Keratinocyte (primary cell): Measurements from ENCODE around the gene CERT1.

Source experiments
- EZH2 ChIP-seq: IDR thresholded peaks from one replicate; pipeline ENCODE4 v1.6.1; 2012; ENCODE audit warnings: inconsistent platforms, mild to moderate bottlenecking, low read length, moderate library complexity
- TF ChIP-seq, protein P1 (sequence below), 3 experiments: IDR thresholded peaks in 1 of 3; conservative IDR thresholded peaks in 1 of 3; optimal IDR thresholded peaks in 1 of 3; 2 replicates in 2 of 3; 3 replicates in 1 of 3; pipeline versions ENCODE3 to v1.5.1; 2011; ENCODE audit warnings: low read length in 3 of 3, mild to moderate bottlenecking in 3 of 3, moderate library complexity in 2 of 3, control low read depth in 1 of 3, inconsistent platforms in 1 of 3; ENCODE audit not compliant: insufficient read depth in 2 of 3; ENCODE audit errors: extremely low read depth in 1 of 3

DNA sequence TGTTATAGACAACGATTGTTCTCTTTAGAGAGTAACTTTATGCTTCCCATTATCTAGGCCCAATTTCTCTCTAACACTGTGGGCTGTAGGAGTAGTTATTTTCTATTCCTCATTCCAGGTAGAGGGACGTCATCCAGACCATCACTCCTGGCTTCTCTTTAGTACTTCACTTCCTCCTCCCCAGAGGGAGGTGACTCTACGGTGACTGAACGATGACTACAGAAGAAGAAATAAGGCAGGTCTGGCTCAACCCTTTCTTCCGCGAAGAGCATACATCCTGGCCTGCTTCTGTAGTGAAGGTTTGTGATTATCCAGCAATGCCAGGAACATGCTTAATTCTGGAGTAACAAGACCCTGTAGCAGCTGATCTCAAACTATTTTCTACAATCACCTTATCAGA is 123.6 kb downstream of the CERT1 start:
- TF ChIP-seq, protein P1, sequence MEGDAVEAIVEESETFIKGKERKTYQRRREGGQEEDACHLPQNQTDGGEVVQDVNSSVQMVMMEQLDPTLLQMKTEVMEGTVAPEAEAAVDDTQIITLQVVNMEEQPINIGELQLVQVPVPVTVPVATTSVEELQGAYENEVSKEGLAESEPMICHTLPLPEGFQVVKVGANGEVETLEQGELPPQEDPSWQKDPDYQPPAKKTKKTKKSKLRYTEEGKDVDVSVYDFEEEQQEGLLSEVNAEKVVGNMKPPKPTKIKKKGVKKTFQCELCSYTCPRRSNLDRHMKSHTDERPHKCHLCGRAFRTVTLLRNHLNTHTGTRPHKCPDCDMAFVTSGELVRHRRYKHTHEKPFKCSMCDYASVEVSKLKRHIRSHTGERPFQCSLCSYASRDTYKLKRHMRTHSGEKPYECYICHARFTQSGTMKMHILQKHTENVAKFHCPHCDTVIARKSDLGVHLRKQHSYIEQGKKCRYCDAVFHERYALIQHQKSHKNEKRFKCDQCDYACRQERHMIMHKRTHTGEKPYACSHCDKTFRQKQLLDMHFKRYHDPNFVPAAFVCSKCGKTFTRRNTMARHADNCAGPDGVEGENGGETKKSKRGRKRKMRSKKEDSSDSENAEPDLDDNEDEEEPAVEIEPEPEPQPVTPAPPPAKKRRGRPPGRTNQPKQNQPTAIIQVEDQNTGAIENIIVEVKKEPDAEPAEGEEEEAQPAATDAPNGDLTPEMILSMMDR (optimal IDR thresholded peaks at IDR 0.05 in 1 of 3, IDR thresholded peaks at IDR 0.05 in 1 of 3, conservative IDR thresholded peaks at IDR 0.05 in 1 of 3; ENCODE audit: extremely low read depth in 1 of 3, insufficient read depth in 2 of 3, low read length in 3 of 3) = no peak
- TF ChIP-seq EZH2 = no peak
